Smooth muscle cell (in vitro differentiated cells): ENCODE data around the gene PRSS23. TPM values are rescaled to one million over a fixed set of nuclear protein-coding genes. Genes with fewer than 3 reads are reported as not detected.
A peak's percentile ranks its signal among the peaks of the same experiment; 100 is the strongest.

Experiments
- DNase-seq: peaks from one replicate; lab custom pipeline; 2025; ENCODE audit not compliant: unreplicated experiment; lab: John Stamatoyannopoulos, UW
- H2AFZ ChIP-seq: fragments of 200-600 bp; sonication (generic); 2 replicates; pipeline ENCODE4 v1.6.0; 2016; ENCODE audit warnings: antibody characterized with exemption, low read depth, mild to moderate bottlenecking
- H3F3A ChIP-seq: fragments of 200-600 bp; sonication (generic); 2 replicates; pipeline ENCODE4 v1.6.0; 2017; ENCODE audit warnings: antibody characterized with exemption, low read depth
- H3K27ac ChIP-seq: fragments of 200-600 bp; sonication (generic); 2 replicates; pipeline ENCODE4 v1.5.1; 2016; ENCODE audit warnings: low read depth, mild to moderate bottlenecking
- H3K27me3 ChIP-seq: fragments of 200-600 bp; sonication (generic); 2 replicates; pipeline ENCODE4 v1.6.1; 2016; ENCODE audit warnings: low read depth, mild to moderate bottlenecking
- H3K36me3 ChIP-seq: fragments of 200-600 bp; sonication (generic); 2 replicates; pipeline ENCODE4 v1.5.1; 2016; ENCODE audit warnings: low read depth
- H3K4me1 ChIP-seq: fragments of 200-600 bp; sonication (generic); 2 replicates; pipeline ENCODE4 v1.5.1; 2016; ENCODE audit warnings: low read depth
- H3K4me2 ChIP-seq: fragments of 200-600 bp; sonication (generic); 2 replicates; pipeline ENCODE4 v1.6.0; 2016; ENCODE audit warnings: mild to moderate bottlenecking
- H3K4me3 ChIP-seq: fragments of 200-600 bp; sonication (generic); 2 replicates; pipeline ENCODE4 v1.5.1; 2016; ENCODE audit warnings: mild to moderate bottlenecking
- H3K79me2 ChIP-seq: fragments of 200-600 bp; sonication (generic); 2 replicates; pipeline ENCODE4 v1.6.0; 2016; ENCODE audit warnings: low read depth, mild to moderate bottlenecking
- H3K9ac ChIP-seq: fragments of 200-600 bp; sonication (generic); 2 replicates; pipeline ENCODE4 v1.6.0; 2016; ENCODE audit warnings: low read depth
- H3K9me3 ChIP-seq: fragments of 200-600 bp; sonication (generic); replicated peaks from 2 replicates; pipeline ENCODE4 v1.5.1; 2016; ENCODE audit warnings: low read depth
- H4K20me1 ChIP-seq: fragments of 200-600 bp; sonication (generic); 2 replicates; pipeline ENCODE4 v1.6.0; 2016; ENCODE audit warnings: low read depth
- CTCF ChIP-seq: fragments of 200-600 bp; sonication (generic); IDR thresholded peaks from 2 replicates; pipeline ENCODE4 v1.5.1; 2017; ENCODE audit warnings: borderline replicate concordance, mild to moderate bottlenecking, antibody characterized with exemption; ENCODE audit not compliant: insufficient read depth, poor library complexity, severe bottlenecking
- WGBS: methylation state at CpG from one replicate; pipeline ENCODE4 v1.1.7; 2016; ENCODE audit warnings: low lambda C conversion rate; 5-methylcytosine and 5-hydroxymethylcytosine counted together
- polyA plus RNA-seq: library from polyadenylated mRNA; unstranded; fragments of >200 nt; fragmentation: Nextera tagmentation; extraction: Ambion mirVana; gene quantifications from 2 replicates; pipeline ENCODE4 v1.2.1, GENCODE V29; 2016
- total RNA-seq: library from RNA; depleted of rRNA; stranded (reverse); fragments of >200 nt; gene quantifications from 2 replicates; pipeline ENCODE4 v1.2.3, GENCODE V29; 2014

Gene PRSS23
- total and polyA plus RNA-seq, 2 experiments from 2014 or later, result 132 to 156 TPM

- no peaks in the 10 kb centered on the region for H3K36me3 ChIP-seq
- no peaks in the 10 kb centered on the region for H4K20me1 ChIP-seq
- DNase-seq, result no peak
- TF ChIP-seq CTCF, result no peak
- peaks cover 45% of the 10 kb centered on the region for H3F3A ChIP-seq
- peak overlapping the region; percentile 79 for H3K4me2 ChIP-seq
- peak overlapping the region; percentile 79 for H3K27ac ChIP-seq
- peaks cover 8% of the 10 kb centered on the region for H3K79me2 ChIP-seq
- no peaks in the 10 kb centered on the region for H3K9me3 ChIP-seq
- H3K4me1 ChIP-seq, result peaks cover 41% of the 10 kb centered on the region
- H2AFZ ChIP-seq, result no peak overlapping the region
- 8% methylated on average over 3 of the region's 3 CpGs for WGBS
- no peaks in the 10 kb centered on the region for H3K27me3 ChIP-seq
- H3K9ac ChIP-seq, result no peak overlapping the region
- H3K4me3 ChIP-seq, result no peak overlapping the region
These were observed 14.4 kb downstream of the PRSS23 start for GRCh38 chr11:86814775-86815174.

GRCh38 chr11:86815726-86816125 lies 15.4 kb downstream of the PRSS23 start:
- H3K4me1 ChIP-seq, result peaks cover 39% of the 10 kb centered on the region
- H3K79me2 ChIP-seq, result peaks cover 5% of the 10 kb centered on the region
- no peak overlapping the region for H3K4me3 ChIP-seq
- TF ChIP-seq CTCF, result no peak
- no peaks in the 10 kb centered on the region for H3K9me3 ChIP-seq
- no peaks in the 10 kb centered on the region for H4K20me1 ChIP-seq
- H3K27ac ChIP-seq, result peak overlapping the region; percentile 79
- H3K27me3 ChIP-seq, result no peaks in the 10 kb centered on the region
- DNase-seq, result no peak
- H3K9ac ChIP-seq, result no peak overlapping the region
- H2AFZ ChIP-seq, result no peak overlapping the region
- WGBS, result 78% methylated on average over 2 of the region's 2 CpGs
- H3F3A ChIP-seq, result peaks cover 45% of the 10 kb centered on the region
- no peaks in the 10 kb centered on the region for H3K36me3 ChIP-seq
- H3K4me2 ChIP-seq, result peak overlapping the region; percentile 79

GRCh38 chr11:86816251-86816726 lies 15.9 kb downstream of the PRSS23 start:
- peak overlapping the region; percentile 79 for H3K4me2 ChIP-seq
- peak overlapping the region; percentile 44 for H2AFZ ChIP-seq
- peak overlapping the region; percentile 79 for H3K27ac ChIP-seq

More at GRCh38 chr11:86816251-86816726, 15.9 kb downstream of the PRSS23 start:
- no peak for TF ChIP-seq CTCF
- Histone ChIP-seq H3K4me3 (no peak overlapping the region), H3K79me2 (no peaks in the 10 kb centered on the region), H3K27me3 (no peaks in the 10 kb centered on the region), H3K36me3 (no peaks in the 10 kb centered on the region), H3K9ac (no peak overlapping the region), H3F3A (peaks cover 40% of the 10 kb centered on the region), H3K4me1 (peaks cover 33% of the 10 kb centered on the region), H4K20me1 (no peaks in the 10 kb centered on the region), H3K9me3 (no peaks in the 10 kb centered on the region)
- 47% methylated on average over 5 of the region's 5 CpGs for WGBS
- no peak for DNase-seq
